Neural progenitor cell (in vitro differentiated cells): ENCODE results near the gene RBM47. TPM values are rescaled to one million over a fixed set of nuclear protein-coding genes. Genes with fewer than 3 reads are reported as not detected.
A peak's percentile ranks its signal among the peaks of the same experiment; 100 is the strongest.

Experiments used
- DNase-seq: peaks from one replicate; pipeline ENCODE4 v3.0.0-alpha.2; 2016; ENCODE audit warnings: low spot score
- H2AFZ ChIP-seq: fragments of 200-600 bp; sonication (generic); replicated peaks from 2 replicates; pipeline ENCODE4 v1.6.1; 2016; ENCODE audit warnings: antibody characterized with exemption
- H3F3A ChIP-seq: fragments of 200-600 bp; sonication (generic); 2 replicates; pipeline ENCODE4 v1.6.1; 2016; ENCODE audit warnings: antibody characterized with exemption, low read depth
- H3K27ac ChIP-seq: fragments of 200-600 bp; sonication (generic); 2 replicates; pipeline ENCODE4 v1.5.1; 2016; ENCODE audit warnings: mild to moderate bottlenecking
- H3K27me3 ChIP-seq: fragments of 200-600 bp; sonication (generic); 2 replicates; pipeline ENCODE4 v1.6.1; 2016; ENCODE audit warnings: mild to moderate bottlenecking, moderate library complexity
- H3K36me3 ChIP-seq: fragments of 200-600 bp; sonication (generic); 2 replicates; pipeline ENCODE4 v1.5.1; 2016
- H3K4me1 ChIP-seq: fragments of 200-600 bp; sonication (generic); 2 replicates; pipeline ENCODE4 v1.6.1; 2016; ENCODE audit warnings: mixed run types
- H3K4me2 ChIP-seq: fragments of 200-600 bp; sonication (generic); 2 replicates; pipeline ENCODE4 v1.6.1; 2016
- H3K4me3 ChIP-seq: fragments of 200-600 bp; sonication (generic); 2 replicates; pipeline ENCODE4 v1.5.1; 2016
- H3K79me2 ChIP-seq: fragments of 200-600 bp; sonication (generic); 2 replicates; pipeline ENCODE4 v1.6.1; 2016; ENCODE audit warnings: low read depth
- H3K9ac ChIP-seq: fragments of 200-600 bp; sonication (generic); 2 replicates; pipeline ENCODE4 v1.6.1; 2016
- H3K9me3 ChIP-seq: fragments of 200-600 bp; sonication (generic); 2 replicates; pipeline ENCODE4 v1.5.1; 2016; ENCODE audit warnings: low read depth
- H4K20me1 ChIP-seq: fragments of 200-600 bp; sonication (generic); 2 replicates; pipeline ENCODE4 v1.6.1; 2016; ENCODE audit warnings: low read depth
- H3K27ac Mint-ChIP-seq: 3 replicates; pipeline ENCODE4 v1.8.0; 2021; ENCODE audit warnings: mixed read lengths
- H3K27me3 Mint-ChIP-seq: 2 replicates; pipeline ENCODE4 v1.8.0; 2022; ENCODE audit warnings: low read depth, mild to moderate bottlenecking, inconsistent platforms, moderate library complexity, mixed read lengths; ENCODE audit not compliant: insufficient read depth
- H3K36me3 Mint-ChIP-seq: 3 replicates; pipeline ENCODE4 v1.8.0; 2021; ENCODE audit warnings: mixed read lengths
- H3K4me1 Mint-ChIP-seq: 3 replicates; pipeline ENCODE4 v1.8.0; 2021; ENCODE audit warnings: mixed read lengths
- H3K4me3 Mint-ChIP-seq: 3 replicates; pipeline ENCODE4 v1.8.0; 2021; ENCODE audit warnings: mild to moderate bottlenecking, moderate library complexity, mixed read lengths
- H3K9me3 Mint-ChIP-seq: 3 replicates; pipeline ENCODE4 v1.8.0; 2020; ENCODE audit warnings: mixed read lengths
- EZH2 ChIP-seq: fragments of 200-600 bp; sonication (generic); IDR thresholded peaks from 2 replicates; pipeline ENCODE4 v1.6.1; 2017; ENCODE audit warnings: antibody characterized with exemption, mild to moderate bottlenecking, moderate library complexity
- EZH2phosphoT487 ChIP-seq: fragments of 200-600 bp; sonication (generic); IDR thresholded peaks from 2 replicates; pipeline ENCODE4 v1.6.1; 2017; ENCODE audit warnings: antibody characterized with exemption
- total RNA-seq: library from RNA; depleted of rRNA; stranded (reverse); fragments of >200 nt; gene quantifications from 2 replicates; pipeline ENCODE4 v1.2.3, GENCODE V29; 2015; ENCODE audit warnings: low replicate concordance
- TF ChIP-seq, protein P1 (sequence below): fragments of 200-600 bp; sonication (generic); IDR thresholded peaks from 2 replicates; pipeline ENCODE4 v1.5.1; 2017; ENCODE audit warnings: antibody characterized with exemption, mild to moderate bottlenecking

Gene RBM47
- total RNA-seq, 1 donor from 2014 or later, result 2.9 TPM

DNA sequence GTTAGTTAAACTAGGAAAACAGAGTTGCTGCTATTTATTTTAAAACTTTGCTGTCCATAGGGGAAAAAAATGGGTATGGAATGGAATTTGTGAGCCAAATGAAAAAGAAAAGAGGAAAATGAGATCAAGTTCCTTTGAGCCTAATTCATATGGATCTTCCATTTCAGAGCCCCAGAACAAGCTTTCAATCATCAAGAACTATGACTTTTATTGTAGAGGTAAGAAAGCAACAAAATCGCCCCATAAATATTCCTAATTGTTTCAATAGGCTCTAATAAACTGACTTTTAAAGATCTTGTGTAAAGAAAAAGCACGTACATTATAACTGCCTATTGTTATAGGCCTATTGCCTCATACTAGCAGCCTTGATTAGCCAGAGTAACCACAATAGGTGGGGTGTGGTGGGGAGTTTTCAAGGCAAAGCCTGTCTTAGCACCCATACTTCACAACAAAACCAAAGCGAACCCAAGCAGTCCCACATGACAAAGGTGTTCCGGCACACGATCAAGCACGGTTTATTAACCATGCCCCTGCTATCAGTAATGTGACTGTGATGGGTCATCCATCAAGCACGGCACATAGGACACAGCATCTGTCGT is 44.4 kb downstream of the RBM47 start:
- Histone ChIP-seq H3K9me3 (no peaks in the 10 kb centered on the region), H3K4me3 (no peak overlapping the region), H3F3A (peaks cover 6% of the 10 kb centered on the region), H3K9ac (no peak overlapping the region), H3K79me2 (no peaks in the 10 kb centered on the region), H3K4me2 (peak overlapping the region; percentile 17), H3K4me1 (peaks cover 12% of the 10 kb centered on the region), H4K20me1 (no peaks in the 10 kb centered on the region), H3K27me3 (no peaks in the 10 kb centered on the region), H3K27ac (no peak overlapping the region), H2AFZ (no peak overlapping the region), H3K36me3 (no peaks in the 10 kb centered on the region)
- DNase-seq, result no peak
- Mint-ChIP-seq H3K4me3 (no peak overlapping the region), H3K27me3 (peaks cover 4% of the 10 kb centered on the region), H3K27ac (peak overlapping the region; percentile 9), H3K9me3 (no peaks in the 10 kb centered on the region), H3K36me3 (no peaks in the 10 kb centered on the region), H3K4me1 (no peaks in the 10 kb centered on the region)
- TF ChIP-seq, protein P1, sequence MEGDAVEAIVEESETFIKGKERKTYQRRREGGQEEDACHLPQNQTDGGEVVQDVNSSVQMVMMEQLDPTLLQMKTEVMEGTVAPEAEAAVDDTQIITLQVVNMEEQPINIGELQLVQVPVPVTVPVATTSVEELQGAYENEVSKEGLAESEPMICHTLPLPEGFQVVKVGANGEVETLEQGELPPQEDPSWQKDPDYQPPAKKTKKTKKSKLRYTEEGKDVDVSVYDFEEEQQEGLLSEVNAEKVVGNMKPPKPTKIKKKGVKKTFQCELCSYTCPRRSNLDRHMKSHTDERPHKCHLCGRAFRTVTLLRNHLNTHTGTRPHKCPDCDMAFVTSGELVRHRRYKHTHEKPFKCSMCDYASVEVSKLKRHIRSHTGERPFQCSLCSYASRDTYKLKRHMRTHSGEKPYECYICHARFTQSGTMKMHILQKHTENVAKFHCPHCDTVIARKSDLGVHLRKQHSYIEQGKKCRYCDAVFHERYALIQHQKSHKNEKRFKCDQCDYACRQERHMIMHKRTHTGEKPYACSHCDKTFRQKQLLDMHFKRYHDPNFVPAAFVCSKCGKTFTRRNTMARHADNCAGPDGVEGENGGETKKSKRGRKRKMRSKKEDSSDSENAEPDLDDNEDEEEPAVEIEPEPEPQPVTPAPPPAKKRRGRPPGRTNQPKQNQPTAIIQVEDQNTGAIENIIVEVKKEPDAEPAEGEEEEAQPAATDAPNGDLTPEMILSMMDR, result no peak
- TF ChIP-seq EZH2phosphoT487 (no peak), EZH2 (no peak)

DNA sequence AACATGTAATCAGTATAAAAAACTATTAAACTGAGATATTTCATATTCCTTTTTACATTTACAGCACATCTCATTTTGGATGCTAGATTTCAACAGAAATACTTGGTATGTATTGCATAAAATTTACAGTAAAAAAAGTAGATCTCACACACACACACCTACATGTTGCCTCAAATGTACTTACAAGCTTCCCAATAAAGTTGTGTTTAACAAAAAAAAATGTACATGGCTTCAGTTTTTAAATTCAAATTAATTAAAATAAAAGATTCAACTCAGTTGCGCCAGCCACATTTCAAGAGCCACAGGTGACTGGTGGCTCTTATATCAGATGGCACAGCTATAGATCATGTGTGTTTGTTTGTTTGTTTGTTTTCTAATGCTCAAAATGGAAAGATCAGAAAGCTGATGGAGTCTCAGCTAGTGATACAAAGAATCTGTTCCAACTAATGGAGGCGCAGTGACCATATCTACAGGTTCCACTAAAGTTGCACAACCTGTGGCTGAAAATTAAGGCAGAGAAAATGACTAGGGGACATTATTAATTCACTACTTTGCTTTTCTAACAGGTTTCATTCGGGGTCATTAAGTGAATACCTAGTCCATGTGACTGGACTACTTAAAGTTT is 45.0 kb downstream of the RBM47 start:
- TF ChIP-seq, protein P1, result no peak
- TF ChIP-seq EZH2 (no peak), EZH2phosphoT487 (no peak)
- no peak overlapping the region for H3K27ac Mint-ChIP-seq
- no peaks in the 10 kb centered on the region for H3K36me3 Mint-ChIP-seq

DNA sequence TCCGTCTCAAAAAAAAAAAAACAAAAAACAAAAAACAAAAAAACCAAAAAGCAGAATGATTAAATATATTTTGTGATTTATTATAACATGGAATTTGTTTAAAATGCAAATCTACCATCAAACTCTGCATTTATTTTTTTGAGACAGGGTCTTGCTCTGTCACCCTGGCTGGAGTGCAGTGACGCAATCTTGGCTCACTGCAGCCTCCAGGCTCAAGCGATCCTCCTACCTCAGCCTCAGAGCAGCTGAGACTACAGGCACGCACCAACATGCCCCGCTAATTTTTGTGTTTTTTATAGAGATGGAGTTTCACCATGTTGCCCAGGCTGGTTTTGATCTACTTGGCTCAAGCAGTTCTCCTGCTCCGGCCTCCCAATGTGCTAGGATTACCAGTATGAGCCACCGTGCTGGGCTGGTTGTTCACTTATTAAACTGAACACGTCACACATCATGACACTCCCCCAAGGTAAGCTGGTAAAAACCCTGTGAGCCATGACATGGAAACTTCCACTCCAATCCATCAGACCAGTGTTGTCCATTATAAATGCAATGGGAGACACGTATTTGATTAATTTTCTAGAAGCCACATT is 45.7 kb downstream of the RBM47 start:
- Histone ChIP-seq H3K27me3 (no peaks in the 10 kb centered on the region), H3F3A (peaks cover 8% of the 10 kb centered on the region), H2AFZ (no peak overlapping the region), H3K4me3 (no peak overlapping the region), H3K79me2 (no peaks in the 10 kb centered on the region), H3K9me3 (no peaks in the 10 kb centered on the region), H3K4me1 (peaks cover 12% of the 10 kb centered on the region), H3K27ac (no peak overlapping the region), H3K9ac (no peak overlapping the region), H3K36me3 (no peaks in the 10 kb centered on the region), H3K4me2 (no peak overlapping the region), H4K20me1 (no peaks in the 10 kb centered on the region)
- no peak for DNase-seq
- Mint-ChIP-seq H3K27me3 (peaks cover 2% of the 10 kb centered on the region), H3K9me3 (no peaks in the 10 kb centered on the region), H3K27ac (no peak overlapping the region), H3K36me3 (no peaks in the 10 kb centered on the region), H3K4me3 (no peak overlapping the region), H3K4me1 (no peaks in the 10 kb centered on the region)
- TF ChIP-seq, protein P1, result no peak
- TF ChIP-seq EZH2 (no peak), EZH2phosphoT487 (no peak)

More for the DNA sequence above, 45.0 kb downstream of the RBM47 start:
- Histone ChIP-seq H2AFZ (no peak overlapping the region), H3K4me3 (no peak overlapping the region), H4K20me1 (no peaks in the 10 kb centered on the region), H3K4me2 (peak overlapping the region; percentile 17), H3F3A (peaks cover 8% of the 10 kb centered on the region), H3K27ac (no peak overlapping the region), H3K36me3 (no peaks in the 10 kb centered on the region), H3K9ac (no peak overlapping the region), H3K79me2 (no peaks in the 10 kb centered on the region), H3K27me3 (no peaks in the 10 kb centered on the region), H3K4me1 (peaks cover 12% of the 10 kb centered on the region), H3K9me3 (no peaks in the 10 kb centered on the region)
- Mint-ChIP-seq H3K4me1 (no peaks in the 10 kb centered on the region), H3K9me3 (no peaks in the 10 kb centered on the region), H3K4me3 (no peak overlapping the region), H3K27me3 (peaks cover 4% of the 10 kb centered on the region)
- no peak for DNase-seq
